Measurements from ENCODE around the gene MED26.

MED26 gene

GRCh38 chr19:16611121-16611520, 16.9 kb downstream of the MED26 start:
- FAIRE-seq, result no peak

- FAIRE-seq, result no peak
Observed at GRCh38 chr19:16609511-16610200, 18.3 kb downstream of the MED26 start.

GRCh38 chr19:16608290-16608739, 19.7 kb downstream of the MED26 start:
- no peak for FAIRE-seq

- FAIRE-seq, result no peak
Observed at GRCh38 chr19:16607819-16608218, 20.2 kb downstream of the MED26 start.

- no peak for FAIRE-seq
Observed at GRCh38 chr19:16605553-16605994, 22.4 kb downstream of the MED26 start.

GRCh38 chr19:16605115-16605514, 22.9 kb downstream of the MED26 start:
- no peak for FAIRE-seq

GRCh38 chr19:16604615-16605014, 23.4 kb downstream of the MED26 start:
- no peak for FAIRE-seq

GRCh38 chr19:16603090-16603489, 24.9 kb downstream of the MED26 start:
- FAIRE-seq, result no peak

GRCh38 chr19:16601378-16602052, 26.5 kb downstream of the MED26 start:
- no peak for FAIRE-seq

- no peak for FAIRE-seq
Observed at GRCh38 chr19:16600824-16601223, 27.2 kb downstream of the MED26 start.

- no peak for FAIRE-seq
Observed at GRCh38 chr19:16599655-16600346, 28.2 kb downstream of the MED26 start.

- FAIRE-seq, result no peak
Observed at GRCh38 chr19:16598848-16599247, 29.2 kb downstream of the MED26 start.

GRCh38 chr19:16596399-16596798, 31.6 kb downstream of the MED26 start:
- FAIRE-seq, result no peak

- FAIRE-seq, result no peak
Observed at GRCh38 chr19:16595097-16595496, 32.9 kb downstream of the MED26 start.

GRCh38 chr19:16594681-16595091, 33.3 kb downstream of the MED26 start:
- no peak for FAIRE-seq

GRCh38 chr19:16594131-16594586, 33.8 kb downstream of the MED26 start:
- no peak for FAIRE-seq

GRCh38 chr19:16593181-16593580, 34.8 kb downstream of the MED26 start:
- FAIRE-seq, result no peak

GRCh38 chr19:16591803-16592556, 36.0 kb downstream of the MED26 start:
- FAIRE-seq, result no peak

- FAIRE-seq, result no peak
Observed at GRCh38 chr19:16590876-16591802, 36.9 kb downstream of the MED26 start.

GRCh38 chr19:16589917-16590316, 38.1 kb downstream of the MED26 start:
- FAIRE-seq, result no peak

GRCh38 chr19:16588824-16589577, 39.0 kb downstream of the MED26 start:
- no peak for FAIRE-seq

All from islet of Langerhans (tissue), 1 donor.